Suprapubic skin (tissue), 4 donors: Measurements from ENCODE around the gene SAT2. TPM values are rescaled to one million over a fixed set of nuclear protein-coding genes. Genes with fewer than 3 reads are reported as not detected.

Experiments used
- DNase-seq, 2 donors: peaks; one replicate each; pipeline ENCODE4 v3.0.0-alpha.2; 2019; ENCODE audit warnings: low spot score in 2 of 2
- H3K27ac ChIP-seq: fragments of 200-600 bp; sonication (generic); one replicate; pipeline ENCODE4 v1.5.1; 2019
- H3K27me3 ChIP-seq: fragments of 200-600 bp; sonication (generic); one replicate; pipeline ENCODE4 v1.5.1; 2019
- H3K36me3 ChIP-seq: fragments of 200-600 bp; sonication (generic); one replicate; pipeline ENCODE4 v1.5.1; 2019
- H3K4me1 ChIP-seq: fragments of 200-600 bp; sonication (generic); one replicate; pipeline ENCODE4 v1.5.1; 2019
- H3K4me3 ChIP-seq: fragments of 200-600 bp; sonication (generic); one replicate; pipeline ENCODE4 v1.5.1; 2019; ENCODE audit warnings: mild to moderate bottlenecking
- H3K9me3 ChIP-seq: fragments of 200-600 bp; sonication (generic); one replicate; pipeline ENCODE4 v1.5.1; 2019
- EP300 ChIP-seq: sonication (generic); formaldehyde crosslinking; IDR thresholded peaks from one replicate; pipeline ENCODE4 v1.6.1; 2017; ENCODE audit warnings: antibody characterized with exemption
- POLR2A ChIP-seq, 2 donors: fragments of 450-650 bp; IDR thresholded peaks; one replicate each; pipeline ENCODE4 v1.6.1; 2017; ENCODE audit warnings: antibody characterized with exemption in 2 of 2, mild to moderate bottlenecking in 2 of 2, moderate library complexity in 2 of 2
- POLR2AphosphoS5 ChIP-seq, 3 donors: sonication (generic); formaldehyde crosslinking; IDR thresholded peaks; one replicate each; pipeline ENCODE4 v1.6.1; 2017; ENCODE audit warnings: antibody characterized with exemption in 3 of 3
- WGBS: methylation state at CpG from one replicate; pipeline ENCODE4 v1.1.5; 2018; 5-methylcytosine and 5-hydroxymethylcytosine counted together
- total RNA-seq, 4 donors: library from RNA; depleted of rRNA; stranded (reverse); fragments of >200 nt; gene quantifications; one replicate each; pipeline ENCODE4 v1.1.0, GENCODE V29; 2016
- TF ChIP-seq, protein P1 (sequence below), 2 donors: fragments of 200-600 bp in 1 of 2; fragments of 450-650 bp in 1 of 2; sonication (generic) in 1 of 2; IDR thresholded peaks; one replicate each; pipeline ENCODE4 v1.5.1; 2016 to 2019; ENCODE audit warnings: antibody characterized with exemption in 2 of 2, mild to moderate bottlenecking in 1 of 2, moderate library complexity in 1 of 2

The SAT2 gene
- total RNA-seq, 4 donors from 2014 or later = 28.7 to 58.8 (median 39.9) TPM

GRCh38 chr17:7586673-7587419, 40.8 kb downstream of the SAT2 start:
- Histone ChIP-seq H3K36me3 (peaks cover 15% of the 10 kb centered on the region), H3K27me3 (no peaks in the 10 kb centered on the region), H3K27ac (peak overlapping the region; percentile 79), H3K9me3 (no peaks in the 10 kb centered on the region), H3K4me3 (no peak overlapping the region), H3K4me1 (peaks cover 83% of the 10 kb centered on the region)
- 46% methylated on average over 6 of the region's 9 CpGs for WGBS
- no peak for DNase-seq
- TF ChIP-seq POLR2AphosphoS5 (IDR thresholded peaks at IDR 0.05) = no peak
- TF ChIP-seq, protein P1, sequence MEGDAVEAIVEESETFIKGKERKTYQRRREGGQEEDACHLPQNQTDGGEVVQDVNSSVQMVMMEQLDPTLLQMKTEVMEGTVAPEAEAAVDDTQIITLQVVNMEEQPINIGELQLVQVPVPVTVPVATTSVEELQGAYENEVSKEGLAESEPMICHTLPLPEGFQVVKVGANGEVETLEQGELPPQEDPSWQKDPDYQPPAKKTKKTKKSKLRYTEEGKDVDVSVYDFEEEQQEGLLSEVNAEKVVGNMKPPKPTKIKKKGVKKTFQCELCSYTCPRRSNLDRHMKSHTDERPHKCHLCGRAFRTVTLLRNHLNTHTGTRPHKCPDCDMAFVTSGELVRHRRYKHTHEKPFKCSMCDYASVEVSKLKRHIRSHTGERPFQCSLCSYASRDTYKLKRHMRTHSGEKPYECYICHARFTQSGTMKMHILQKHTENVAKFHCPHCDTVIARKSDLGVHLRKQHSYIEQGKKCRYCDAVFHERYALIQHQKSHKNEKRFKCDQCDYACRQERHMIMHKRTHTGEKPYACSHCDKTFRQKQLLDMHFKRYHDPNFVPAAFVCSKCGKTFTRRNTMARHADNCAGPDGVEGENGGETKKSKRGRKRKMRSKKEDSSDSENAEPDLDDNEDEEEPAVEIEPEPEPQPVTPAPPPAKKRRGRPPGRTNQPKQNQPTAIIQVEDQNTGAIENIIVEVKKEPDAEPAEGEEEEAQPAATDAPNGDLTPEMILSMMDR (IDR thresholded peaks at IDR 0.05) = peak; percentile 9 to 54

DNA sequence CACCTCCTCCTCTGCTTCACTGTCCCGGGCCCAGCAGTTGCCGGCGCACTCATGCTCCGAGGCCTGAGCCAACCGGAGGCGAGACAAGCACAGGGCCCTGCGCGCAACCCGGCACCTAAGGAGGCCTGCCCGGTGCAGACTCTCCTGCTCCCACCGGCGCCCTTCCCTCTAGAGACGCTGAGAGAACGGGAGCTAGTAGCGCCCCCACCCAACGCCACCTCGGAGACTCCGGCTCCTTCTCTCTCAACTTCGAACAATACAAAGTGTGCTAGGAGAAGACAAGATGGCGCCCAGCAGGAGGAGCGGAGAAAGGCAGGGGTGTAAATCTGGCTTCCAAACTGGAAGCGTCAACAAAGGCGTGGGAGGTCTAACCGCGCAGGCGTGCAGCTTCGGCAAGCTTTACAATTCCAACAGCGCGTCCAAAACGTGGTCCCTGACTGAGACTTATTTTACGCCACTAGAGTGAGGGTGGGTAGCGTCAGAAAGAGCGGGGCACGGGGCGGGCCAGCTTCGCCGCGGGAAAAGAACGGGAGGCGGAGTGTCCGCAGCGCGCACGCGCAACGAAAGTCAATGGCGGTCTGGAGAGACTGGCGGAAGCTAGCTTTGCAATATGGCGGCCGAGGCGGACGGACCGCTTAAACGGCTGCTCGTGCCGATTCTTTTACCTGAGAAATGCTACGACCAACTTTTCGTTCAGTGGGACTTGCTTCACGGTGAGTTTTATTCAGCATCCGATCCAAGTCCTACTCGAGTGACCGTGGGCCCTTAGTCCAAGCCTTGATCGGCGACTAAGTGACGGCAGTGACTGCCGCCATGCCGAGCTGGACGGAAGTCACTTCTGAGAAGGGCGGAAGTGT, 44.1 kb downstream of the SAT2 start, which contains the start of gene MPDU1:
Gene MPDU1, plus strand, starts transcription at position 600 of the 857 bp plus-strand sequence. Its CDS starts 11 bp downstream, at position 611.
- WGBS = 9% methylated on average over 60 of the region's 69 CpGs
- H3K9me3 ChIP-seq = no peaks in the 10 kb centered on the region
- H3K36me3 ChIP-seq = peaks cover 11% of the 10 kb centered on the region
- H3K27ac ChIP-seq = peak within 1 kb of the TSS; percentile 96
- no peaks in the 10 kb centered on the region for H3K27me3 ChIP-seq
- no peak for TF ChIP-seq EP300
- TF ChIP-seq, protein P1 (IDR thresholded peaks at IDR 0.05) = no peak
- TF ChIP-seq POLR2A (IDR thresholded peaks at IDR 0.05) = peak in 1 of 2 donors; percentile 68
- peak; percentile 43 to 98 (median 54) for TF ChIP-seq POLR2AphosphoS5 (IDR thresholded peaks at IDR 0.05)
- peak within 1 kb of the TSS; percentile 60 for H3K4me3 ChIP-seq
- peak; percentile 98 for DNase-seq
- H3K4me1 ChIP-seq = peaks cover 84% of the 10 kb centered on the region

- peaks cover 83% of the 10 kb centered on the region for H3K4me1 ChIP-seq
- 73% methylated on average over 5 of the region's 36 CpGs for WGBS
- peaks cover 19% of the 10 kb centered on the region for H3K36me3 ChIP-seq
- DNase-seq = no peak
- no peaks in the 10 kb centered on the region for H3K9me3 ChIP-seq
- H3K4me3 ChIP-seq = peak overlapping the region; percentile 60
- H3K27ac ChIP-seq = peak overlapping the region; percentile 96
- TF ChIP-seq, protein P1 (IDR thresholded peaks at IDR 0.05) = no peak
- TF ChIP-seq POLR2A (IDR thresholded peaks at IDR 0.05) (no peak), POLR2AphosphoS5 (IDR thresholded peaks at IDR 0.05) (no peak), EP300 (no peak)
- no peaks in the 10 kb centered on the region for H3K27me3 ChIP-seq
These were observed 45.0 kb downstream of the SAT2 start for GRCh38 chr17:7582396-7583252.

DNA sequence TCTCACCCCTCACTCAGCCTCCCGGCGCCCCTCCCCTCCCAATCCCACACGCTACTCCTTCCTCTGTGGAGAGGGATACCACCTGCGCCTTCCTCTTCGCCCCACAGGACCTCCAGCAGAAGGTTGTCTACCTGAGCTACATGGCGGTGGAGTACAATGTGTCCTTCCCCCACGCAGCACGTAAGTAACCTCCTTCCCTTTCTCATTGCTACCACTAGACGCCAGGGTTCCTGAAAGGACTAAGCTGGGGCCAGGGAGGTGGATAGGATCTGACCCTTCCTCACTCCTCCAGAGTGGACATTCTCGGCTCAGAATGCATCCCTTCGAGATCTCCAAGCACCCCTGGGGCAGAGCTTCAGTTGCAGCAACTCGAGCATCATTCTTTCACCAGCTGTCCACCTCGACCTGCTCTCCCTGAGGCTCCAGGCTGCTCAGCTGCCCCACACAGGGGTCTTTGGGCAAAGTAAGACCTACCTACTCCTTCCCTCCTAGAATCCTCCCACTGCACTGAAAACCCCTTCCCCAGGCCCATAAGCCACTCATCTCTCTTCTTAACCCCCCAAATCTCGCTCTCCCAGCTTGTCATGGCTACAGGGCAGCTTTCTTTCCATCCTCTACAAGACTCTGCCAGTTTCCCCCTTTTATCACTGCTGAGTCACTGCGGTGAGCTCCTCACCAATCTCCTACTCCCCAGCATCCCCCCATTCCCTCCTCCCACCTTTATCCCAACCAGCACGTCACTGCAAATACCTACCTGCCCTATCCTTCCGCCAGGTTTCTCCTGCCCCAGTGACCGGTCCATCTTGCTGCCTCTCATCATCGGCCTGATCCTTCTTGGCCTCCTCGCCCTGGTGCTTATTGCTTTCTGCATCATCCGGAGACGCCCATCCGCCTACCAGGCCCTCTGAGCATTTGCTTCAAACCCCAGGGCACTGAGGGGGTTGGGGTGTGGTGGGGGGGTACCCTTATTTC, 46.7 kb downstream of the SAT2 start:
- H3K27me3 ChIP-seq = no peaks in the 10 kb centered on the region
- no peak for DNase-seq
- H3K27ac ChIP-seq = peak overlapping the region; percentile 90
- TF ChIP-seq EP300 = no peak
- H3K4me1 ChIP-seq = peaks cover 87% of the 10 kb centered on the region
- H3K4me3 ChIP-seq = peak overlapping the region; percentile 60
- H3K9me3 ChIP-seq = no peaks in the 10 kb centered on the region
- H3K36me3 ChIP-seq = peaks cover 30% of the 10 kb centered on the region
- WGBS = 76% methylated on average over 23 of the region's 23 CpGs
